Spleen (tissue), 7 donors: ENCODE results near the gene UHRF1.
"Not testable (repeated sequence)": the region's sequence is repeated elsewhere in the genome, so short reads cannot be mapped to it uniquely, and the experiment has no call there.

Experiments used
- CTCF ChIP-seq, 11 experiments: fragments of 200-600 bp in 7 of 11; fragments of 450-650 bp in 4 of 11; sonication (generic) in 4 of 11; IDR thresholded peaks in 8 of 11; conservative IDR thresholded peaks in 3 of 11; 1 replicate in 7 of 11; 2 replicates in 4 of 11; pipeline versions ENCODE4 v1.4.0 to v1.8.0; 2016 to 2021; ENCODE audit warnings: antibody characterized with exemption in 11 of 11, inconsistent platforms in 4 of 11, mild to moderate bottlenecking in 1 of 11
- POLR2A ChIP-seq, 3 donors: fragments of 450-650 bp; IDR thresholded peaks; one replicate each; pipeline ENCODE4 v1.5.1; 2017; ENCODE audit warnings: antibody characterized with exemption in 3 of 3, mild to moderate bottlenecking in 1 of 3
- donor health status: DM: no; HTN: no; CAD: no; lungs with moderate emphysema.
- donor health status: DM: no; HTN: no; CAD: no.
- donor health status: DM: no; HTN: no; CAD: no.

GRCh38 chr19:4938461-4938860 is 29.2 kb downstream of the UHRF1 start:
- TF ChIP-seq CTCF (IDR thresholded peaks at IDR 0.05 in 8 of 11, conservative IDR thresholded peaks at IDR 0.05 in 3 of 11); POLR2A (IDR thresholded peaks at IDR 0.05): not testable (repeated sequence)
